Smooth muscle cell (in vitro differentiated cells): ENCODE data around the gene IQCM. TPM values are rescaled to one million over a fixed set of nuclear protein-coding genes. Genes with fewer than 3 reads are reported as not detected.
A peak's percentile ranks its signal among the peaks of the same experiment; 100 is the strongest.

Experiments
- DNase-seq: peaks from one replicate; lab custom pipeline; 2025; ENCODE audit not compliant: unreplicated experiment; lab: John Stamatoyannopoulos, UW
- H2AFZ ChIP-seq: fragments of 200-600 bp; sonication (generic); 2 replicates; pipeline ENCODE4 v1.6.0; 2016; ENCODE audit warnings: antibody characterized with exemption, low read depth, mild to moderate bottlenecking
- H3F3A ChIP-seq: fragments of 200-600 bp; sonication (generic); 2 replicates; pipeline ENCODE4 v1.6.0; 2017; ENCODE audit warnings: antibody characterized with exemption, low read depth
- H3K27ac ChIP-seq: fragments of 200-600 bp; sonication (generic); 2 replicates; pipeline ENCODE4 v1.5.1; 2016; ENCODE audit warnings: low read depth, mild to moderate bottlenecking
- H3K27me3 ChIP-seq: fragments of 200-600 bp; sonication (generic); 2 replicates; pipeline ENCODE4 v1.6.1; 2016; ENCODE audit warnings: low read depth, mild to moderate bottlenecking
- H3K36me3 ChIP-seq: fragments of 200-600 bp; sonication (generic); 2 replicates; pipeline ENCODE4 v1.5.1; 2016; ENCODE audit warnings: low read depth
- H3K4me1 ChIP-seq: fragments of 200-600 bp; sonication (generic); 2 replicates; pipeline ENCODE4 v1.5.1; 2016; ENCODE audit warnings: low read depth
- H3K4me2 ChIP-seq: fragments of 200-600 bp; sonication (generic); 2 replicates; pipeline ENCODE4 v1.6.0; 2016; ENCODE audit warnings: mild to moderate bottlenecking
- H3K4me3 ChIP-seq: fragments of 200-600 bp; sonication (generic); 2 replicates; pipeline ENCODE4 v1.5.1; 2016; ENCODE audit warnings: mild to moderate bottlenecking
- H3K79me2 ChIP-seq: fragments of 200-600 bp; sonication (generic); 2 replicates; pipeline ENCODE4 v1.6.0; 2016; ENCODE audit warnings: low read depth, mild to moderate bottlenecking
- H3K9ac ChIP-seq: fragments of 200-600 bp; sonication (generic); 2 replicates; pipeline ENCODE4 v1.6.0; 2016; ENCODE audit warnings: low read depth
- H3K9me3 ChIP-seq: fragments of 200-600 bp; sonication (generic); replicated peaks from 2 replicates; pipeline ENCODE4 v1.5.1; 2016; ENCODE audit warnings: low read depth
- H4K20me1 ChIP-seq: fragments of 200-600 bp; sonication (generic); 2 replicates; pipeline ENCODE4 v1.6.0; 2016; ENCODE audit warnings: low read depth
- CTCF ChIP-seq: fragments of 200-600 bp; sonication (generic); IDR thresholded peaks from 2 replicates; pipeline ENCODE4 v1.5.1; 2017; ENCODE audit warnings: borderline replicate concordance, mild to moderate bottlenecking, antibody characterized with exemption; ENCODE audit not compliant: insufficient read depth, poor library complexity, severe bottlenecking
- WGBS: methylation state at CpG from one replicate; pipeline ENCODE4 v1.1.7; 2016; ENCODE audit warnings: low lambda C conversion rate; 5-methylcytosine and 5-hydroxymethylcytosine counted together
- polyA plus RNA-seq: library from polyadenylated mRNA; unstranded; fragments of >200 nt; fragmentation: Nextera tagmentation; extraction: Ambion mirVana; gene quantifications from 2 replicates; pipeline ENCODE4 v1.2.1, GENCODE V29; 2016
- total RNA-seq: library from RNA; depleted of rRNA; stranded (reverse); fragments of >200 nt; gene quantifications from 2 replicates; pipeline ENCODE4 v1.2.3, GENCODE V29; 2014

IQCM gene
- total and polyA plus RNA-seq, 2 experiments from 2014 or later: not detected

DNA sequence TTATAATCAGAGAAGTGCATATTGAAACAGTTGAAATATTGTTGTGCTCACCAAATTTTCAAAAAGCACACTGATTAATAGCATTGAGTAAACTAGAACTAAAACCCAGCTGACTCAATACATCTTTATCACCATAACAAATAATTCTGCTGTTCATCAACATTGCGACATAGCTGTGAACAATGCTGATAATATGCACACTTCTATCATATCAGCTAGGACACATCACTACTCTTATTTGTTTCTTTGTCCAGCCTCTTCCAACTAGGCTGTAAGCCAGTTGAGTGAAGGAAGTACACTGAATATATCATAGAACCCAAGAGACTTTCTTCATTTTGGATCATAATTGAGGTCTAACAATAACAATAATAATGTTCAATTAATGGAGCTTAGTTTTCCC lies 349.7 kb downstream of the IQCM start:
- Histone ChIP-seq H3K9ac (no peak overlapping the region), H3K36me3 (no peaks in the 10 kb centered on the region), H3K79me2 (no peaks in the 10 kb centered on the region), H2AFZ (no peak overlapping the region), H3K4me1 (no peaks in the 10 kb centered on the region), H3K9me3 (no peaks in the 10 kb centered on the region), H3K4me3 (no peak overlapping the region), H4K20me1 (no peaks in the 10 kb centered on the region), H3F3A (no peaks in the 10 kb centered on the region), H3K27ac (no peak overlapping the region), H3K27me3 (no peaks in the 10 kb centered on the region), H3K4me2 (no peak overlapping the region)
- WGBS: 88% methylated on average over 1 of the region's 1 CpG
- no peak for TF ChIP-seq CTCF
- DNase-seq: no peak

GRCh38 chr4:149443537-149443936 lies 372.1 kb downstream of the IQCM start:
- H3F3A ChIP-seq: no peaks in the 10 kb centered on the region
- no peak overlapping the region for H3K4me3 ChIP-seq
- H3K9me3 ChIP-seq: no peaks in the 10 kb centered on the region
- no peak for TF ChIP-seq CTCF
- H3K36me3 ChIP-seq: no peaks in the 10 kb centered on the region
- WGBS: 90% methylated on average over 2 of the region's 2 CpGs
- H2AFZ ChIP-seq: no peak overlapping the region
- H3K27ac ChIP-seq: no peak overlapping the region
- no peak overlapping the region for H3K9ac ChIP-seq
- no peaks in the 10 kb centered on the region for H3K79me2 ChIP-seq
- H3K27me3 ChIP-seq: no peaks in the 10 kb centered on the region
- no peaks in the 10 kb centered on the region for H3K4me1 ChIP-seq
- no peak for DNase-seq
- H4K20me1 ChIP-seq: no peaks in the 10 kb centered on the region
- H3K4me2 ChIP-seq: no peak overlapping the region

DNA sequence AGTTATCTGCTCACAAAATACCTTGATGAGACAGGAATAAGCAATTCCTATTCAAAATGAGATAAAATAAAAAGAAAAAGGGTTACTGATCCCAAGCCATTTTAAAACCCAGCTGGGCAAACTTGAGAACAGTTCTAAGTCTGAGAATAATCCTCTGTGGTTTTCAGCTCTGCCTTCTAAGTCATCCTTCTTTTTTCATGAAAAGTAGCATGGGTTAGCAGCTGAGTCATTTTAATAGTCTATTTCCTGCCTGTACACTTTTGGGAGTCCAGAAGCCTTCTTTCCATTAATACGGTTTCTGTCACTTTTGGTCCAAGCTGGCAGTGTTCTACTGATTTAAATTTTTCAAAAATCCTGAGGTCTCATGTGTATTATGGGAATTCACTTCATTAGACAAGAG lies 374.3 kb downstream of the IQCM start:
- H3K4me1 ChIP-seq: no peaks in the 10 kb centered on the region
- no peaks in the 10 kb centered on the region for H3K27me3 ChIP-seq
- no peak for TF ChIP-seq CTCF
- H3K4me3 ChIP-seq: no peak overlapping the region
- 14% methylated on average over 1 of the region's 1 CpG for WGBS
- peak overlapping the region; percentile 56 for H3K4me2 ChIP-seq
- no peak overlapping the region for H2AFZ ChIP-seq
- H3F3A ChIP-seq: no peaks in the 10 kb centered on the region
- no peaks in the 10 kb centered on the region for H3K79me2 ChIP-seq
- H4K20me1 ChIP-seq: no peaks in the 10 kb centered on the region
- no peak overlapping the region for H3K9ac ChIP-seq
- DNase-seq: no peak
- no peaks in the 10 kb centered on the region for H3K36me3 ChIP-seq
- no peaks in the 10 kb centered on the region for H3K9me3 ChIP-seq
- H3K27ac ChIP-seq: peak overlapping the region; percentile 32

- H3F3A ChIP-seq: no peaks in the 10 kb centered on the region
- no peak overlapping the region for H3K27ac ChIP-seq
- H3K9ac ChIP-seq: no peak overlapping the region
- peaks cover 3% of the 10 kb centered on the region for H3K27me3 ChIP-seq
- WGBS: 44% methylated on average over 1 of the region's 1 CpG
- H3K4me3 ChIP-seq: no peak overlapping the region
- no peaks in the 10 kb centered on the region for H3K4me1 ChIP-seq
- H4K20me1 ChIP-seq: no peaks in the 10 kb centered on the region
- no peak for DNase-seq
- H3K4me2 ChIP-seq: no peak overlapping the region
- H3K36me3 ChIP-seq: no peaks in the 10 kb centered on the region
- no peak overlapping the region for H2AFZ ChIP-seq
- no peaks in the 10 kb centered on the region for H3K9me3 ChIP-seq
- TF ChIP-seq CTCF: no peak
- H3K79me2 ChIP-seq: no peaks in the 10 kb centered on the region
Observed at GRCh38 chr4:149426461-149426860, 389.2 kb downstream of the IQCM start.
